Dermis blood vessel endothelial cell (primary cell): ENCODE results near the gene SLC38A2. TPM values are rescaled to one million over a fixed set of nuclear protein-coding genes. Genes with fewer than 3 reads are reported as not detected.
"Not testable (repeated sequence)": the region's sequence is repeated elsewhere in the genome, so short reads cannot be mapped to it uniquely, and the experiment has no call there.

Experiments
- DNase-seq: peaks from one replicate; pipeline ENCODE4 v3.0.0; 2010
- total RNA-seq: library from RNA; depleted of rRNA; stranded (reverse); fragments of >200 nt; gene quantifications from 2 replicates; pipeline ENCODE4 v1.2.3, GENCODE V29; 2014

The SLC38A2 gene
- total RNA-seq, result 618 and 745 TPM in 2 replicates

- peak; percentile 94 for DNase-seq
Observed at GRCh38 chr12:46372544-46373300, at the start of gene SLC38A2. TSS of gene SLC38A2 (minus strand) at chr12:46372773. CDS start at chr12:46371293, 1,480 bp downstream.

- no peak for DNase-seq
Observed at GRCh38 chr12:46419675-46420074, 47.1 kb upstream of the SLC38A2 start.

GRCh38 chr12:46415552-46415951 lies 43.0 kb upstream of the SLC38A2 start:
- no peak for DNase-seq

DNA sequence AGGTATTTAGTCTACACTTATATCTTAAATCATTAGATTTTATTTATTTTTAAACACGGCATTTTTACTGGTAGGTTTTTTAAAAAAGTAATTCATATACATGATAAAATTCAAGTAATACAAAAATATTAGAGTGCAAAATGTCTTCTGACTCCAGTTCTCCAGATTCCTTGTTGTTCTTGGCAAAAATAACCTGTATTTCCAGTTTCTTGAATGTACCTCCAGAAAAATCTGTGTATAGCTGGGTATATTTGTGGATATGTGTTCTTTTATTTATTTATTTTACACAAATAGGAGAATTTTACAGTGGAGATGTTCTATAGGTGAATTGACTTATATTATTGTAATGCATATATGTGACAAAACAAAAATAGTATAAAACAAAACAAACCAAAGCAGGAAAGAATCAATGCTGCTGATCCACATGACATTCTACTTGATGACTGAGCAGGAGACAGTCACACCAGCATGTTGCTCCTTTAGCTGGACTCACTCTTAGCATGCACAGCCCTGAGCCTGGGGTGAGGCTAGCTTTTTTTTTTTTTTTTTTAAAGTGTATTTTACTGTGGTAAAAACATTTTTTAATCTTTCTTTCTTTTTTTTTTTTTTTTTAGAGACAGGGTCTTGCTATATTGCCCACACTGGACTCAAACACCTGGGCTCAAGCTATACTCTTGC lies 42.2 kb upstream of the SLC38A2 start:
- no peak for DNase-seq

DNA sequence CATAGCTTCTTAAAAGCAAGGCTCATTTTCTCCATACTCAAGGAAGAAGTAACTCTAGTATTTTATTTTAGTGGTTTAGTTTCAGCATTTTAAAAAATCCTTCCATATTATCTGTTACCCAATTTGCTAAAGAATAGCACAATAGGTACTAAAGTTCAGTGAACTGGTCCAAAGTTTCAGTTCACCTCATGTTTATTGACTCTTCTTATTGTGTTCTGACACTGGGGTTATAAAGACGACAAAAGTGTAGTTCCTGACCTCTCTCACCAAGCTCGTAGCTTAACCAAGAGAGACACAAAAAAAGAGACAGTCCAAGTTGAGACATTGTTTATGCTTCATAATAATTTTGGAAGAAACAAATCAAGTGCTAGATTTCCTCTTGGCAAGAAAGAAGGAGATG lies 40.8 kb upstream of the SLC38A2 start:
- no peak for DNase-seq

DNA sequence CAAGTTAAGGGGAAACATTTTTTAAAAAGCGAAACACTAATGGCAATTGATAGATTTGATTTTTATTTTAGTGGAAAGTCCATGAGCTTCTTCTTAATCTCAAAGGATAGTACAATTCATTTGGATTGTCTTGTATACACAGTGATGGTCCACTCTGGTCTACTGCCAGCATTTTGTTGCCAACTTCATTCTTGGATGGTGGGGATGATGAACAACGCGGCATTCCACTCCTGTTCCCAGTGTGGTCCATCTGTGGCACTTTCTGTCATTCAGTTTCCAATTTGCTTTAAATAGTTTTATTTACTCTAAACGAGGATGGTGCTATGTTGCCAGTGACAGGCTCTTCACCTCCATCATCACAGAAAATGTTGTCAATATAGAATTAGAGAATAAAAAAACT lies 40.3 kb upstream of the SLC38A2 start:
- DNase-seq, result no peak

DNA sequence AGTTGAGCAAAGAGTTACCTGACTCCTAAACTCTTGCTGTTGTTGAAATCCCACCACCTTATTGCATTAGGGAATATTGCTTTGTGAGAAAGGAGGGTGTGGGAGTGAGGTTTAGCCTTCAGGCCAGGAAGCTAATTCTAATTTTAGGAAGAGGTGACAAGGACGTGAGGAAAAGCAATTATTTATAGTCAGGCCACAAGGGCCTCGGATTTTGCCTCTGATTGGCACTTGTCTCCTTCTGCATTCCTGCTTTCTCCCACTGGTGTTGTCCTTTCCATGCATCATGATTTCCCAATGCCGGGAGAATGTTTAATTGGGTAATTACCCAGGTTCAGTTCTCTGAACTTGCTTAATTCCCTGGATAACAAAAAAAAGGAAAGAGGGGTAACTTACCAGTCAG lies 37.9 kb upstream of the SLC38A2 start:
- DNase-seq, result no peak

- no peak for DNase-seq
Observed at GRCh38 chr12:46409974-46410373, 37.4 kb upstream of the SLC38A2 start.

DNA sequence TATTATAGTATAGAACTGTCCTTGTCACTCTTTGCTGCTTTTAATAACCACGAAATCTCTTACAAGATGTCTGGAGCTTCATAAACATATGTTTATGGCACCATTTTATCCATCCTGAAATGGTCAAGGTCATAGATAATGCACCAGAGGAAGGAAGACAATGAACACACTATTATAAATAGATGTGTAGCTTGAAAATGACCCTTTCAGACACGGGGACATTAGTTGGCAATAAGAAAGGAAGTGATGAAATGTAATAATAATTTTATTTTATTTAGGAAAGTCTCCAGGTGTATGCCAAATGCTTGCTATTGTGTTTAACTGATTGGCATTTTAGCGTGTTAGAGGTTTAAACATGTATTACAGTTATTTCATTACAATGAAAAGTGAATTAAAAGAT lies 36.8 kb upstream of the SLC38A2 start:
- DNase-seq, result peak; percentile 24

- DNase-seq, result no peak
Observed at GRCh38 chr12:46408441-46408840, 35.9 kb upstream of the SLC38A2 start.

GRCh38 chr12:46407361-46407760 lies 34.8 kb upstream of the SLC38A2 start:
- no peak for DNase-seq

GRCh38 chr12:46406352-46407027 lies 33.9 kb upstream of the SLC38A2 start:
- DNase-seq, result no peak

- DNase-seq, result no peak
Observed at GRCh38 chr12:46404733-46405132, 32.2 kb upstream of the SLC38A2 start.

GRCh38 chr12:46404225-46404631 lies 31.7 kb upstream of the SLC38A2 start:
- no peak for DNase-seq

GRCh38 chr12:46403719-46404070 lies 31.1 kb upstream of the SLC38A2 start:
- no peak for DNase-seq

DNA sequence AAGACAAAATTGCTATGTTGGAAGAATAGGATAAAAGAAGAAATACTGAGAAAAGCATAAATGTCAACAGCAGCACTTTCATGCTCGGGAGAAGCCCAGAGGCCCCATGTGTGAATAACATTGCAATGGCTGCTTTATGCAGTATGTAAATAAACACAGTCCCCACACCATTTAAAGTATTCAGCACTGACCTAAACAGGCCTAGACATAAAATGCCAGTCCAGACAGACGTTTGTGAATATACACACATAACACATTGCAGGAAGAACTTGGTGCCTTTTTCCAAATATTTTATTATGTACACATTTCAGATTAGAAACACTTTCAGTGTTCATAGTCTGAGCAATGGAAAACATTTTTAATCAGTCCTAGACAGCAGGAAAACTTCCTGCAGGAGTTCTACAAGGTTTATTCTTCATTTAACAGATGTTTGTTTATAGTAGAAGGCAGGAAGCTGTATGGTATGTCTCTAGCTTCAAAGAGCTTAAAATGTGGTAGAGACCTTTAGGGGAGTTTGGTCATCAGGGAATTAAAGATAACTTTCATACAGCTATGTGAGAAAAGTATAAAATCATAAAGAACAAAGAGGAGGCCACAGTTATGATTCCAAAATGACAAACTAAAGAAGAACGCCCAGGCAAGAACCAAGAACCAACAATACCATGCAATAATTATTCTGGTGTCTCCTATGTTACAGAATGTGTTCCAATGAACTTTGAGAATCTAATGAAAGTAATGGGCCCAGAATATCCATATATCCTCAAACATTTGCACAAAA lies 30.6 kb upstream of the SLC38A2 start:
- peak; percentile 27 for DNase-seq

DNA sequence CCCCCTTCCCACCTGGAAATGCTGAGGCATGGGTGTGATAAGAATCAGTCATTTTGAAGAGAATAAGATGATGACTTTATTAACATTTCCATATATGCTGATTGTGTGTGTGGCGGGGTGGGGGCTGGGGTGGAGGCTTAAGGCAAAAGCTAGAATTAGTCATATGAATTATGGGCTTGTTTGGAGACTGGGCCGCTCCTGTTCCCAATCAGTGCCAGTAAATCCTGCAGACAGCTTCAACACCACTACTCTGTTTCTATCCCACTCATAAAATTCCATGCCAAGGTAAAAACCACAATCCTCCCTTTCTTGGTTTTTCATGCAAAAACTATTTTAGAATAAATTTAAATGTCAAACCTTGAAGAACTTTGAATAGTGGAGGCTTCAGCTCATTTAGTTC lies 29.9 kb upstream of the SLC38A2 start:
- no peak for DNase-seq

GRCh38 chr12:46401662-46402061 lies 29.1 kb upstream of the SLC38A2 start:
- DNase-seq, result peak; percentile 25

GRCh38 chr12:46400406-46400805 lies 27.8 kb upstream of the SLC38A2 start:
- DNase-seq, result no peak

- DNase-seq, result not testable (repeated sequence)
Observed at GRCh38 chr12:46399461-46400248, 27.1 kb upstream of the SLC38A2 start.

GRCh38 chr12:46396826-46397225 lies 24.3 kb upstream of the SLC38A2 start:
- no peak for DNase-seq

- no peak for DNase-seq
Observed at GRCh38 chr12:46395388-46395787, 22.8 kb upstream of the SLC38A2 start.
